HEK293 (cell line): ENCODE results near the gene OPA1.
A peak's percentile ranks its signal among the peaks of the same experiment; 100 is the strongest.

Experiments used
- BCL11B ChIP-seq: fragments of 450-650 bp; formaldehyde crosslinking; IDR thresholded peaks from 2 replicates; pipeline ENCODE4 v1.5.1; 2016; ENCODE audit warnings: low read depth, missing biosample characterization, missing genetic modification characterization
- GFI1B ChIP-seq: fragments of 450-650 bp; formaldehyde crosslinking; IDR thresholded peaks from 2 replicates; pipeline ENCODE4 v1.5.1; 2016; ENCODE audit warnings: missing biosample characterization, missing genetic modification characterization
- GLI2 ChIP-seq: fragments of 450-650 bp; formaldehyde crosslinking; IDR thresholded peaks from 2 replicates; pipeline ENCODE4; 2017; ENCODE audit warnings: missing biosample characterization, missing genetic modification characterization, low read depth, borderline replicate concordance
- GLIS1 ChIP-seq: fragments of 450-650 bp; formaldehyde crosslinking; IDR thresholded peaks from 2 replicates; pipeline ENCODE4 v1.5.1; 2016; ENCODE audit warnings: missing biosample characterization, missing genetic modification characterization
- HOXA7 ChIP-seq: sonication (generic); formaldehyde crosslinking; IDR thresholded peaks from 2 replicates; pipeline ENCODE4 v1.8.1; 2022; ENCODE audit warnings: missing genetic modification reagents, borderline replicate concordance
- MEIS1 ChIP-seq: sonication (generic); formaldehyde crosslinking; IDR thresholded peaks from 2 replicates; pipeline ENCODE4 v1.8.1; 2022; ENCODE audit warnings: missing genetic modification reagents, mild to moderate bottlenecking, borderline replicate concordance
- OSR2 ChIP-seq: fragments of 450-650 bp; formaldehyde crosslinking; IDR thresholded peaks from 2 replicates; pipeline ENCODE4 v1.5.1; 2016; ENCODE audit warnings: missing biosample characterization, missing genetic modification characterization
- OVOL3 ChIP-seq: fragments of 450-650 bp; formaldehyde crosslinking; IDR thresholded peaks from 2 replicates; pipeline ENCODE4 v1.5.1; 2016; ENCODE audit warnings: missing biosample characterization, missing genetic modification characterization
- SCRT1 ChIP-seq: fragments of 450-650 bp; formaldehyde crosslinking; IDR thresholded peaks from 2 replicates; pipeline ENCODE4 v1.5.1; 2016; ENCODE audit warnings: missing biosample characterization, missing genetic modification characterization, borderline replicate concordance
- TRIM28 ChIP-seq: IDR thresholded peaks from 2 replicates; pipeline ENCODE4 v1.6.1; 2011; ENCODE audit warnings: low read length, control low read depth, borderline replicate concordance
- ZBTB44 ChIP-seq: fragments of 450-650 bp; IDR thresholded peaks from 2 replicates; pipeline ENCODE4 v1.5.1; 2018; ENCODE audit warnings: missing biosample characterization, mild to moderate bottlenecking, missing genetic modification characterization
- ZEB2 ChIP-seq: fragments of 450-650 bp; formaldehyde crosslinking; IDR thresholded peaks from 2 replicates; pipeline ENCODE4 v1.5.1; 2016; ENCODE audit warnings: missing biosample characterization, missing genetic modification characterization
- ZFP37 ChIP-seq: fragments of 450-650 bp; formaldehyde crosslinking; IDR thresholded peaks from 2 replicates; pipeline ENCODE4 v1.5.1; 2016; ENCODE audit warnings: missing biosample characterization, missing genetic modification characterization
- ZNF132 ChIP-seq: fragments of 450-650 bp; formaldehyde crosslinking; IDR thresholded peaks from 2 replicates; pipeline ENCODE4 v1.5.1; 2017; ENCODE audit warnings: missing biosample characterization, missing genetic modification characterization, borderline replicate concordance
- ZNF157 ChIP-seq: fragments of 450-650 bp; formaldehyde crosslinking; IDR thresholded peaks from 2 replicates; pipeline ENCODE4 v1.5.1; 2016; ENCODE audit warnings: missing biosample characterization, missing genetic modification characterization
- ZNF169 ChIP-seq: fragments of 450-650 bp; formaldehyde crosslinking; IDR thresholded peaks from 2 replicates; pipeline ENCODE4 v1.5.1; 2016; ENCODE audit warnings: missing biosample characterization, missing genetic modification characterization
- ZNF175 ChIP-seq: fragments of 450-650 bp; formaldehyde crosslinking; IDR thresholded peaks from 2 replicates; pipeline ENCODE4 v1.5.1; 2016; ENCODE audit warnings: missing biosample characterization, missing genetic modification characterization
- ZNF18 ChIP-seq: fragments of 450-650 bp; formaldehyde crosslinking; IDR thresholded peaks from 2 replicates; pipeline ENCODE4 v1.5.1; 2016; ENCODE audit warnings: missing biosample characterization, missing genetic modification characterization
- ZNF239 ChIP-seq: fragments of 450-650 bp; formaldehyde crosslinking; IDR thresholded peaks from 2 replicates; pipeline ENCODE4 v1.5.1; 2016; ENCODE audit warnings: missing biosample characterization, missing genetic modification characterization
- ZNF248 ChIP-seq: fragments of 450-650 bp; formaldehyde crosslinking; IDR thresholded peaks from 2 replicates; pipeline ENCODE4 v1.5.1; 2017; ENCODE audit warnings: missing biosample characterization, missing genetic modification characterization
- ZNF426 ChIP-seq: fragments of 450-650 bp; formaldehyde crosslinking; IDR thresholded peaks from 2 replicates; pipeline ENCODE4 v1.5.1; 2017; ENCODE audit warnings: missing biosample characterization, missing genetic modification characterization, mild to moderate bottlenecking, inconsistent platforms, moderate library complexity
- ZNF473 ChIP-seq: fragments of 450-650 bp; formaldehyde crosslinking; IDR thresholded peaks from 2 replicates; pipeline ENCODE4 v1.5.1; 2017; ENCODE audit warnings: missing biosample characterization, missing genetic modification characterization
- ZNF48 ChIP-seq: fragments of 450-650 bp; formaldehyde crosslinking; IDR thresholded peaks from 2 replicates; pipeline ENCODE4 v1.5.1; 2016; ENCODE audit warnings: missing biosample characterization, missing genetic modification characterization
- ZNF544 ChIP-seq: fragments of 450-650 bp; formaldehyde crosslinking; IDR thresholded peaks from 2 replicates; pipeline ENCODE4 v1.5.0; 2017; ENCODE audit warnings: missing biosample characterization, missing genetic modification characterization
- ZNF571 ChIP-seq: fragments of 450-650 bp; formaldehyde crosslinking; IDR thresholded peaks from 2 replicates; pipeline ENCODE4 v1.5.0; 2017; ENCODE audit warnings: missing biosample characterization, missing genetic modification characterization
- ZNF623 ChIP-seq: fragments of 450-650 bp; formaldehyde crosslinking; IDR thresholded peaks from 2 replicates; pipeline ENCODE4 v1.5.1; 2016; ENCODE audit warnings: missing biosample characterization, missing genetic modification characterization
- ZNF639 ChIP-seq: fragments of 450-650 bp; formaldehyde crosslinking; IDR thresholded peaks from 2 replicates; pipeline ENCODE4 v1.5.1; 2016; ENCODE audit warnings: missing biosample characterization, missing genetic modification characterization
- ZNF670 ChIP-seq: fragments of 450-650 bp; formaldehyde crosslinking; IDR thresholded peaks from 2 replicates; pipeline ENCODE4 v1.5.1; 2016; ENCODE audit warnings: missing biosample characterization, missing genetic modification characterization, low read depth
- ZNF677 ChIP-seq: fragments of 450-650 bp; IDR thresholded peaks from 2 replicates; pipeline ENCODE4 v1.5.0; 2018; ENCODE audit warnings: missing biosample characterization, mild to moderate bottlenecking, missing genetic modification characterization, moderate library complexity
- ZSCAN16 ChIP-seq: fragments of 450-650 bp; formaldehyde crosslinking; IDR thresholded peaks from 2 replicates; pipeline ENCODE4 v1.5.1; 2016; ENCODE audit warnings: missing biosample characterization, missing genetic modification characterization
- ZSCAN23 ChIP-seq: fragments of 450-650 bp; formaldehyde crosslinking; IDR thresholded peaks from 2 replicates; pipeline ENCODE4 v1.5.1; 2016; ENCODE audit warnings: missing biosample characterization, missing genetic modification characterization
- ZXDB ChIP-seq: fragments of 450-650 bp; formaldehyde crosslinking; IDR thresholded peaks from 2 replicates; pipeline ENCODE4 v1.5.1; 2016; ENCODE audit warnings: missing biosample characterization, missing genetic modification characterization
- TF ChIP-seq, protein P1 (sequence below): fragments of 450-650 bp; formaldehyde crosslinking; IDR thresholded peaks from 2 replicates; pipeline ENCODE4 v1.5.1; 2016; ENCODE audit warnings: missing biosample characterization, missing genetic modification characterization
- TF ChIP-seq, protein P2 (sequence below): fragments of 450-650 bp; IDR thresholded peaks from 2 replicates; pipeline ENCODE4 v1.5.1; 2018; ENCODE audit warnings: missing biosample characterization, missing genetic modification characterization

The OPA1 gene

GRCh38 chr3:193592841-193593667, at the start of gene OPA1 (continued):
- TF ChIP-seq ZNF639 (tag by site-specific recombination) (no peak), ZNF248 (tag by site-specific recombination) (no peak), ZNF571 (no peak), GFI1B (tag by site-specific recombination) (no peak), GLI2 (no peak), ZNF157 (tag by site-specific recombination) (no peak), ZXDB (tag by site-specific recombination) (peak; percentile 92), ZNF239 (no peak), ZFP37 (tag by site-specific recombination) (no peak), OVOL3 (tag by site-specific recombination) (no peak), ZEB2 (tag by site-specific recombination) (peak; percentile 76), HOXA7 (no peak), ZNF48 (tag by site-specific recombination) (no peak), ZNF175 (tag by site-specific recombination) (no peak), ZNF132 (tag by site-specific recombination) (no peak), ZNF473 (tag by site-specific recombination) (no peak), ZNF544 (tag by site-specific recombination) (no peak), ZNF623 (no peak), TRIM28 (peak; percentile 80; the same call in 1 of the 2 replicates), SCRT1 (tag by site-specific recombination) (no peak), ZNF670 (tag by site-specific recombination) (no peak), ZNF426 (no peak), GLIS1 (tag by site-specific recombination) (no peak), ZNF169 (tag by site-specific recombination) (no peak), MEIS1 (CRISPR knock-in tag) (no peak), OSR2 (no peak), ZSCAN23 (no peak), ZBTB44 (no peak), BCL11B (tag by site-specific recombination) (peak; percentile 58; the same call in 1 of the 2 replicates), ZSCAN16 (tag by site-specific recombination) (no peak), ZNF18 (tag by site-specific recombination) (peak; percentile 22; the same call in 1 of the 2 replicates), ZNF677 (tag by site-specific recombination) (no peak)
- TF ChIP-seq, protein P1, sequence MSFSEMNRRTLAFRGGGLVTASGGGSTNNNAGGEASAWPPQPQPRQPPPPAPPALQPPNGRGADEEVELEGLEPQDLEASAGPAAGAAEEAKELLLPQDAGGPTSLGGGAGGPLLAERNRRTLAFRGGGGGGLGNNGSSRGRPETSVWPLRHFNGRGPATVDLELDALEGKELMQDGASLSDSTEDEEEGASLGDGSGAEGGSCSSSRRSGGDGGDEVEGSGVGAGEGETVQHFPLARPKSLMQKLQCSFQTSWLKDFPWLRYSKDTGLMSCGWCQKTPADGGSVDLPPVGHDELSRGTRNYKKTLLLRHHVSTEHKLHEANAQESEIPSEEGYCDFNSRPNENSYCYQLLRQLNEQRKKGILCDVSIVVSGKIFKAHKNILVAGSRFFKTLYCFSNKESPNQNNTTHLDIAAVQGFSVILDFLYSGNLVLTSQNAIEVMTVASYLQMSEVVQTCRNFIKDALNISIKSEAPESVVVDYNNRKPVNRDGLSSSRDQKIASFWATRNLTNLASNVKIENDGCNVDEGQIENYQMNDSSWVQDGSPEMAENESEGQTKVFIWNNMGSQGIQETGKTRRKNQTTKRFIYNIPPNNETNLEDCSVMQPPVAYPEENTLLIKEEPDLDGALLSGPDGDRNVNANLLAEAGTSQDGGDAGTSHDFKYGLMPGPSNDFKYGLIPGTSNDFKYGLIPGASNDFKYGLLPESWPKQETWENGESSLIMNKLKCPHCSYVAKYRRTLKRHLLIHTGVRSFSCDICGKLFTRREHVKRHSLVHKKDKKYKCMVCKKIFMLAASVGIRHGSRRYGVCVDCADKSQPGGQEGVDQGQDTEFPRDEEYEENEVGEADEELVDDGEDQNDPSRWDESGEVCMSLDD (tag by site-specific recombination) = no peak
- TF ChIP-seq, protein P2, sequence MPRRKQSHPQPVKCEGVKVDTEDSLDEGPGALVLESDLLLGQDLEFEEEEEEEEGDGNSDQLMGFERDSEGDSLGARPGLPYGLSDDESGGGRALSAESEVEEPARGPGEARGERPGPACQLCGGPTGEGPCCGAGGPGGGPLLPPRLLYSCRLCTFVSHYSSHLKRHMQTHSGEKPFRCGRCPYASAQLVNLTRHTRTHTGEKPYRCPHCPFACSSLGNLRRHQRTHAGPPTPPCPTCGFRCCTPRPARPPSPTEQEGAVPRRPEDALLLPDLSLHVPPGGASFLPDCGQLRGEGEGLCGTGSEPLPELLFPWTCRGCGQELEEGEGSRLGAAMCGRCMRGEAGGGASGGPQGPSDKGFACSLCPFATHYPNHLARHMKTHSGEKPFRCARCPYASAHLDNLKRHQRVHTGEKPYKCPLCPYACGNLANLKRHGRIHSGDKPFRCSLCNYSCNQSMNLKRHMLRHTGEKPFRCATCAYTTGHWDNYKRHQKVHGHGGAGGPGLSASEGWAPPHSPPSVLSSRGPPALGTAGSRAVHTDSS (tag by site-specific recombination) = no peak
